ENCODE results near the gene DEDD. TPM values are rescaled to one million over a fixed set of nuclear protein-coding genes. Genes with fewer than 3 reads are reported as not detected.

Gene DEDD
- total RNA-seq, 1 donor from 2014 or later = 18.7 TPM

DNA sequence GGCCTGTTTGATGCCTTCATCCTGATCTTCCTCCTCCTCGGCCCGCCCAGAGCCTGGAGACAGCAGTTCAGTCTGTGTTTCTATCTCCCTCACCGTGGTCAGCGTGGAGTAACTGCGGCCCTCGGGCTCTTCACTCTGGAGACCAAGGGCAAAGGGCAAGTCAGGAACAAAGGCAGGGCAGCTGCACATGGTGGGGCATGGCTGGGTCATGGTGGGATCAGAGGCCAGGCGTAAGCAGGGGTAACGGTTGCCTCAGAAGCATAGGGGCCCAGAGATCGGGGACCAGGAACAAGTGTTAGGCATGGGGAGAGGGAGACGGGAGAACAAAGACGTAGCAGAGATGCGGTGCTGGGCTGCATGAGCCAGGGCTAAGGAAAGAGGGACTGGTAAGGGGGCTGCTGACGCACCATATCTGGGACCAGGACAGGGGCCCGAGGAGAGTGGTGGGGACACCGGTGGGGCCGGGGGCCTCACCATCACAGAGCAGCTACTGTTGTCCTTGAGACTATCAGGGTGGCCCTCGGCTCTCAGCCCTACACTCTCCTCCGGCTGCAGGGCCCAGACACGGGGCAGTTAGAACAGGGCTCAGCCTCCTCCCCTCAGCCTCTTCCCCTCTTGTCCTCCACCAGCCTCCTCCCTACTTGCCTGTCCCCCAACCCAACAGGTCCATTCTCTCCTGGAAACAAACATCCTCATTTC, 59.6 kb downstream of the DEDD start:
- DNase-seq = no peak

DNA sequence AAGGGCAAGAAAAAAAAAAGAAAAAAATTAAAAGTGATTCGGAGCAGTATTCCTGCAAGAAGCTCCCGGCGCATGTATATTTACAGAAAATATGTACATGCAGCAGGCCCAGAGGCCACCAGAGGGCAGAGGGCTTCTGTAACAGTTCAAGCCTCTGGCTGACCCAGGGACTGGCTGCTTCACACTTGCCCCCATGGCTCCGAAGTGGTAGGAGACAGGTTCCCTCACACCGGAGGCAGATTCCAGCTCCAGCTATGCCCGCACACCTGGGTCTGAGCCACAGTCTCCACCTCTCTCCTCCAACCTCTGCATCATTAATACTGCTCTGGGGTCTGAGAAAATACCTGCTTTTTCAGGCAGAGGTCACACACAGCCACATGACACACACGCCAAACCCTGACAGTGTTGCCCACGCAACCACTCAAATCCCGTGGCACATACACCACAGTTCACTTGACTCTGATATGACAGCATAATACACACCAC, 60.5 kb downstream of the DEDD start:
- no peak for DNase-seq

Small RNA genes lying within 50 kb of the gene (small RNA-seq; reads per million reads assigned to genes)
- not detected for gene RF01225 (ENCODE audit: low replicate concordance)

Other genes with a start within 250 kb of the DEDD start
- gene ITLN1, start 247.5 kb downstream of the DEDD start, total RNA-seq = 0.49 TPM
- not detected for gene ITLN2, start 177.9 kb downstream of the DEDD start, total RNA-seq
- gene F11R, start 111.5 kb downstream of the DEDD start, total RNA-seq = 42.1 TPM
- 29.3 TPM for gene TSTD1, start 93.7 kb downstream of the DEDD start, total RNA-seq
- 48.7 TPM for gene USF1, start 86.7 kb downstream of the DEDD start, total RNA-seq
- 7.9 TPM for gene ARHGAP30, start 62.8 kb downstream of the DEDD start, total RNA-seq
- 49.6 TPM for gene NECTIN4, start 43.1 kb downstream of the DEDD start, total RNA-seq
- not detected for gene KLHDC9, start 34.3 kb downstream of the DEDD start, total RNA-seq
- gene PFDN2, start 14.6 kb downstream of the DEDD start, total RNA-seq = 25.4 TPM
- gene NIT1, start 14.6 kb downstream of the DEDD start, total RNA-seq = 19.3 TPM
- gene UFC1, start 21.3 kb upstream of the DEDD start, total RNA-seq = 74.5 TPM
- 8.4 TPM for gene USP21, start 26.8 kb upstream of the DEDD start, total RNA-seq
- 16.7 TPM for gene PPOX, start 33.8 kb upstream of the DEDD start, total RNA-seq
- 15.6 TPM for gene B4GALT3, start 44.8 kb upstream of the DEDD start, total RNA-seq
- 6.8 TPM for gene ADAMTS4, start 66.4 kb upstream of the DEDD start, total RNA-seq
- 103 TPM for gene NDUFS2, start 69.7 kb upstream of the DEDD start, total RNA-seq
- gene FCER1G, start 82.6 kb upstream of the DEDD start, total RNA-seq = 12.4 TPM
- gene APOA2, start 91.0 kb upstream of the DEDD start, total RNA-seq = not detected
- 5.6 TPM for gene TOMM40L, start 93.4 kb upstream of the DEDD start, total RNA-seq
- gene NR1I3, start 105.5 kb upstream of the DEDD start, total RNA-seq = not detected
- 1.8 TPM for gene PCP4L1, start 126.1 kb upstream of the DEDD start, total RNA-seq
- 26.5 TPM for gene MPZ, start 177.3 kb upstream of the DEDD start, total RNA-seq
- 28.4 TPM for gene SDHC, start 181.7 kb upstream of the DEDD start, total RNA-seq
- gene CFAP126, start 235.2 kb upstream of the DEDD start, total RNA-seq = not detected

All from skin of body (tissue), 3 donors.